Astrocyte of the spinal cord (primary cell): ENCODE measurements around the gene GPN2.

Experiments
- DNase-seq: peaks from one replicate; pipeline ENCODE4 v3.0.0; 2011; ENCODE audit warnings: low read depth, low spot score
- H3K4me3 ChIP-seq: 2 replicates; pipeline ENCODE4 v1.5.1; 2011; ENCODE audit warnings: low read depth, mild to moderate bottlenecking, low read length, moderate library complexity
- in situ Hi-C: cut with HindIII; loops from 2 replicates; pipeline ENCODE4 v1.10.0; 2017; ENCODE audit warnings: low sequenced_read_pairs
- TF ChIP-seq, protein P1 (sequence below): IDR thresholded peaks from 2 replicates; pipeline ENCODE4 v1.5.1; 2012; ENCODE audit warnings: low read depth, mild to moderate bottlenecking, low read length, inconsistent platforms

The GPN2 gene

DNA sequence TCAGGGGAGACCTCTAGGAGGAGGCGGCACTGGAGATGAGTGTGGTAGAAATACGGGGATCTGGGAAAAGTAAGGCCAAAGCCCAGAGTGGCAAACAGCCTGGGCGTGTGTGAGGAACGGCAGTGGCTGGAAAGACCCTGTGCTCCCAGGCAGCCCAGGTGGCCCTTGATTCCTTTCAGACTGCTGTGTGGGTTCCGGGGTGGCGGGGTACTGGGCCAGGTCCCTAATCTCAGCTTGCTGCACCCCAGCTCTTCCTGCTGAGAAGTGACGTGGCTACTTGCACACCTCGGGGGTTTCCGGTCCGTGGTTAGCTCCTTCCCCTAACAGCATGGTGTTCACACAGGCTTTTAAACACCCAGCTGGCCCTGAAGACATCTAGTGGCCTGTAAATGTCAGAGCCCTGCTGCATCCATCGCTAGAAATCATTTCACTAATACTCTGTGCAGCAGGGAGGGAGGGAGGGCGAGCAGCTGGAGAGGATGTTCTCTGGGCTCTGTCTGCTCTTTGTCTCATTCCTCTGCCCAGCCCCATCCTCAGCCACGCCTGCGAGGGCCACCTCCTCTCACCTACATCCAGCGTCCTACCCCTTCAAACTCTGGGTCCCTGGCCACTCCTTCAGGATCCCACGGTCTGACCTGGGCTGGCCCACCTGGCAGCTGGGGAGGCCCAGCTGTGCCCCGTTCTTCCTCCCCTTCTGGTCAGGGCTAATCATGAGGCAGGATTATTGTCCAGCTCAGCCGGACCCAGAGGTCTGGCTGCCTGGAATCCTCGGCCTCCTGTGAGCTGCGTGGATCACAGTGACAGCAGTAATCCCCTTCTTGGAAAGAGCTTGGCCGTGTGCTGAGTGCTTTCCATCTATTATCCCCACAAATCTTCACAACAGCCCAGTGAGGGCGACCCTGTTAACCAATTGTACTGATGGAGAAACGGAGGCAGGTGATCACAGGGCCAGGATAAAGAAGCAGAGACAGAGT is 56.4 kb downstream of the GPN2 start:
- in situ Hi-C loops = no loop called here

DNA sequence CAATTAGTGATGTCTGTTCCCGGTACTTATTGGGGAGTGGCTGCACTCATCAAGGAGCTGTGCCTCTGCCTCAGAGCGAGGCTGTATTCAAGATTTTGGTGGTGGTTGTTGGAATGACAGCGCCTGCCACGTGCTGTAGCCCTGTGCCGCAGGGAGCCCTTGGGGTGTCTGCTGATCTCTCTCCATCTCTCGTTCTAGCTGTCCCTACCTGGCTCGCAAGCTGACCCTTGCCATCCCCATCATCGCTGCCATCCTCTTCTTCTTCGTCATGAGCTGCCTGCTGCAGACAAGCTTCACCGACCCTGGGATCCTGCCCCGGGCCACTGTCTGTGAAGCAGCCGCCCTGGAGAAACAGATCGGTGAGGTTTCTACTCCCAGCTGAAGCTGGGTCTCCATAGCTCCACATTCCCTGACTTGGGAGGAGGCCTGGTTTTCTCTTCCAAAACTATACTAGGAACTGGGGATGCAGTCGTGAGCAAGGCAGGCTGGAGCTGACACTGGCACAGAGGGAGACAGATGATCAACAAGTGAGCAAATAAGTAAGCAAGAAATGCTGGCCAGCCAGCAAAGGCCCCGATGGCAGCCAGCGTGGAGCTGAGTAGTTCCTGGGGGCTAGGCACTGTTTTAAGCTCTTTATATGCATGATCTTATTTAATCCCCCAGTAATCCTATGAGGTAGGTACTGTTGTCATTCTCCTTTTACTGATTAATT is 57.7 kb downstream of the GPN2 start:
- in situ Hi-C loops = no loop called here
- TF ChIP-seq, protein P1, sequence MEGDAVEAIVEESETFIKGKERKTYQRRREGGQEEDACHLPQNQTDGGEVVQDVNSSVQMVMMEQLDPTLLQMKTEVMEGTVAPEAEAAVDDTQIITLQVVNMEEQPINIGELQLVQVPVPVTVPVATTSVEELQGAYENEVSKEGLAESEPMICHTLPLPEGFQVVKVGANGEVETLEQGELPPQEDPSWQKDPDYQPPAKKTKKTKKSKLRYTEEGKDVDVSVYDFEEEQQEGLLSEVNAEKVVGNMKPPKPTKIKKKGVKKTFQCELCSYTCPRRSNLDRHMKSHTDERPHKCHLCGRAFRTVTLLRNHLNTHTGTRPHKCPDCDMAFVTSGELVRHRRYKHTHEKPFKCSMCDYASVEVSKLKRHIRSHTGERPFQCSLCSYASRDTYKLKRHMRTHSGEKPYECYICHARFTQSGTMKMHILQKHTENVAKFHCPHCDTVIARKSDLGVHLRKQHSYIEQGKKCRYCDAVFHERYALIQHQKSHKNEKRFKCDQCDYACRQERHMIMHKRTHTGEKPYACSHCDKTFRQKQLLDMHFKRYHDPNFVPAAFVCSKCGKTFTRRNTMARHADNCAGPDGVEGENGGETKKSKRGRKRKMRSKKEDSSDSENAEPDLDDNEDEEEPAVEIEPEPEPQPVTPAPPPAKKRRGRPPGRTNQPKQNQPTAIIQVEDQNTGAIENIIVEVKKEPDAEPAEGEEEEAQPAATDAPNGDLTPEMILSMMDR = no peak

More for the DNA sequence above, 56.4 kb downstream of the GPN2 start:
- DNase-seq = no peak
- TF ChIP-seq, protein P1 = no peak
- H3K4me3 ChIP-seq = no peak overlapping the region

DNA sequence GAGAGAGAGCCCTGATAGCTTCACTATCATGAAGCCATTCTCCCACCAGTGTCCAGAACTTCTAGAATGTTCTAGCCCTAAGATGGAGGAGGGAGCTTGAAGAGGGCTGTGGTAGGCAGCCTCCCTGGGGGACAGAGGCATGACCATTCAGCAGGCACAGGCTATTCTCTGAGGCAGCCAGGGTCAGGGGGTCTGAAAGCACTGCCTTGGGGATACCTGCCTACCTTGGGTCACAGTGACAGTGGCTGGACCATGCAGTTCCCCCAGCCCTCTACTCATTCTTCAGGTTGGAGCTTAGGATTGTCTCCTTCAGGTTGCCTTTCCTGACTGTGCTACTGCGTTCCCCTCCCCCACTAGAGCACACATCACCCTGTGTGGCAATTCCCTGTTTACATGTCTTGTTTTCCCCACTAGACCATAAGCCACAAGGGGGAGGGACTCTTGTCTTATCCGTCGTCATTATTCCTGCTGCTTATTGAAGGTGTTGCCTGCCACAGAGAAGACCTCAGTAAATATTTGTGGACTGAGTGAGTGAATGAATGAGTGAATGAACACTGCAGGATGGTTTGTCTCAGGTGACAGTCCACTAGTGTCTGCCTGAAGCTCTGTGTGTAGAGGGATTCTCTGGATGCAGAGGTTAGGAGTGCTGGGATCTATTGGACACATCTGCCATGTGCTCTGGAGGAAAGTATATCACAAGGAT is 58.4 kb downstream of the GPN2 start:
- H3K4me3 ChIP-seq = no peak overlapping the region
- no peak for DNase-seq
- TF ChIP-seq, protein P1 = no peak
- in situ Hi-C loops = no loop called here

More for the DNA sequence above, 57.7 kb downstream of the GPN2 start:
- DNase-seq = no peak
- H3K4me3 ChIP-seq = no peak overlapping the region

DNA sequence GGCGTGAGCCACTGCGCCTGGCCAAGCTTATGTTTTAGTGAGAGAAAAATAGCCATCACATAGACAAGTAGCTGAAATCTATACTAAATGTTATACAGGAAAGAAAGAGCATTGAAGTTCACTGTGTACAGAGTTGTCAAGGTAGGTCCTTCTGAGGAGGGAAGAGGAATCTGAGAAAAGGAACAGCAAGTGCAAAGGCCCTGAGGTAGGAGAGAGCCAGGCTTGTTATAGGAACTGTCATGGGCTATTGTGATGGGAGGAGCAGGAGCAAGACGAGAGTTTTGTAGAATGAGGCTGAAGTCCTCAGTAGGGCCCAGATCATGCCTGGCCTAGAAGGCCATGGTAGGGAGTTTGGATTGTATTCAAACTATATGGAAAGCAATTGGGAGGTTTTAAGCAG is 59.0 kb downstream of the GPN2 start:
- in situ Hi-C loops = no loop called here
- H3K4me3 ChIP-seq = no peak overlapping the region
- TF ChIP-seq, protein P1 = no peak
- no peak for DNase-seq

DNA sequence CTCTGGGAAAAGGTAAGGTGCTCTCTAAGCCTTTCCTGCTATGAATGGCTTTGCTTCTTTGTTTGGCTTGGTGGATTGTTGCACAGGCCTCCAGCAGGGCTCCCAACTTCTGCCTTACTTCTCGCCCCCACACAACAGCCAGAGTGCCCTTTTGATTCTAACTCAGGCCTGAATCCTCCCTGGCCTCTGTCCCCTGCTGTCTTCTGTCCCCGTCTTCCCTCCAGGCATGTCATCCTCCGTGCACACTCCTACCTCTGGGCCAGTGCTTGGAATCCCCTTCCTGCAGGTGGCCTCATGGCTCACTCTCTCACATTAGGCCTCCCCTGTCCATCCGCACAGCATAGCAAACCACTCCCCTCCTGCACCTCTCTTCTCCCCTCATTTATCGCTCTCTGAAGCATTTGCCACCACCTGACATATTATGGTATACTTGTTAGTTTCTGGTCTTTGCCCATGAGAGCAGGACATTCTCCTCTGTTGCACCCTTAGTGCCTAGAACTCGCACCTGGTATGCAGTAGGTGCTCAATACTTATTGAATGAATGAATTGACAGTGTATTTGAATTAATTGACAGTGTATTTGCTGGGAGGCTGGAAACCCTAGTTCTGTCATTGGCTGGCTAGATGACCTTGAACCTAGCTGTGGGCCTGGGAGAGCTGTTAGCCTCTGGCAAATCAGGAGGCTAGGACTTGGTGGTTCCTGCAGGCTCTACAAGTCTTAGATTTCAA is 60.7 kb downstream of the GPN2 start:
- no peak overlapping the region for H3K4me3 ChIP-seq
- in situ Hi-C loops = no loop called here
- TF ChIP-seq, protein P1 = no peak
- DNase-seq = no peak

DNA sequence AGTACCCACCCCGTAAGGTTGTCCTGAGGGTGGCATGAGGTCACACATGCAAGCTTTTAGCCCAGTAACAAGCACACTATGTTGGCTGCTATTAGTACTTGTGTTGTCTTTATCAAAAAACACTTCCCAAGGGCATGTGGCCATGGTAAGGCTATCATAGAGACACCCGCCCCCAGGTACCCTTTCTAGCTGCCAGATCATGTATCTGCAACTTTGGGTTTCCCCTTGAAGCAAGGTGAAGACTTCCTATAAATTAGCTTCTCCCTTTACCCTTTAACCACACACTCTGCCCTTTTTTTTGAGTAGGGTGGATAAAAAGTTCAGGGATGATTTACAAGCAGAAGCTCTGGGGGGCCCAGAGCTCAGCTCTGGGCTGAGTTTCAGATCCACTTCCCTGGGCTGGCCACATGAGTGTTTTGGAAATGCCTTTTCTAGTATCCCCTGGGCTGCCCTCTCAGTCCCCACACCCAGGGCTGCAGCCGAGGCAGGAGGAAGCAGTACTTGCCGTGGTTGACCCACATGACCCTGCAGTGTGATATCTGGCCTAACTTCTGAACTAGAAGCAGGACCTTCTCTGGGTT is 61.6 kb downstream of the GPN2 start:
- TF ChIP-seq, protein P1 = no peak
- no peak for DNase-seq
- in situ Hi-C loops = no loop called here
- H3K4me3 ChIP-seq = no peak overlapping the region
